HPDE6-E6E7 (cell line): ENCODE data around the gene ZNF729.
"Not testable (repeated sequence)": the region's sequence is repeated elsewhere in the genome, so short reads cannot be mapped to it uniquely, and the experiment has no call there.

Experiments
- DNase-seq: peaks from one replicate; pipeline ENCODE4 v3.0.0; 2011; ENCODE audit warnings: missing footprints; ENCODE audit errors: extremely low spot score

ZNF729 gene

GRCh38 chr19:22286151-22286810, at the start of gene ZNF729:
TSS of gene ZNF729 (plus strand) at chr19:22286441. CDS start at chr19:22286526, 85 bp downstream.
- DNase-seq, result no peak

GRCh38 chr19:22256856-22257255, 29.4 kb upstream of the ZNF729 start:
- DNase-seq, result no peak

DNA sequence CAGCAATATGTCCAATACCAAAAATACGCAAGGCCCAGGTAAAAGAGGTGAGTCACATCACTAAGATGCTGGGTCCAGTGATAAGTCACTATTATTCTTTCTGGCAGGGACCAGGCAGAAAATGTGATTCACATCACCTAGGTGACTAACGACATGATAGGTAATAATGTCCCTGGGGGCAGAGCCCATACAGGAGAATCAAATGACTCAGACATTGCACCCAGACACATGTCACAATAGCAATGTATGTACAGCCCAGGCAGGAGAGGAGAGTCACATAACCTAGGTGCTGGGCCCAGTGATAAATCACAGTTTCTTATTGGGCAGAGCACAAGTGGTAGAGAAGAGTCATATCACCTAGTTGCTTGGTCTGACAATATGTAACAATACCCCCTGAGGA, 28.9 kb upstream of the ZNF729 start:
- no peak for DNase-seq

DNA sequence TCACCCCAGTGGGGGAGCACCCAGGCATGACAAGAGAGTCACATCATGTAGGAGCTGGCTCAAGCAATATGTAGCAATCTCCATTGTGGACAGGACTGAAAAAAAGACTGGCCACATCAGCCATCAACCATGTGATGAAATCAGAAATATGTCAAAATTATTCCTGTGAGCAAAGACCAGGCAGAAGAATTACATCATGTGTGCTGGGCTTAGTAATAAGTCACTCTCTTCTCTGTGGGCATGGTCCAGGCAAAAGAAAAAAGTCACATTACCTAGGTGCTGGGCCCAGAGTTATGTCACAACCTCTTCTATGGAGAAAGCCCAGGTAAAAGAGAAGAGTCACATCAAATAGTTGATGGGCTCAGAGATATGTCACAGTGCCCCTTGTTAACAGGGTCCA, 28.3 kb upstream of the ZNF729 start:
- DNase-seq, result no peak

- DNase-seq, result no peak
Observed at GRCh38 chr19:22260499-22260898, 25.7 kb upstream of the ZNF729 start.

GRCh38 chr19:22261596-22261995, 24.6 kb upstream of the ZNF729 start:
- DNase-seq, result no peak

DNA sequence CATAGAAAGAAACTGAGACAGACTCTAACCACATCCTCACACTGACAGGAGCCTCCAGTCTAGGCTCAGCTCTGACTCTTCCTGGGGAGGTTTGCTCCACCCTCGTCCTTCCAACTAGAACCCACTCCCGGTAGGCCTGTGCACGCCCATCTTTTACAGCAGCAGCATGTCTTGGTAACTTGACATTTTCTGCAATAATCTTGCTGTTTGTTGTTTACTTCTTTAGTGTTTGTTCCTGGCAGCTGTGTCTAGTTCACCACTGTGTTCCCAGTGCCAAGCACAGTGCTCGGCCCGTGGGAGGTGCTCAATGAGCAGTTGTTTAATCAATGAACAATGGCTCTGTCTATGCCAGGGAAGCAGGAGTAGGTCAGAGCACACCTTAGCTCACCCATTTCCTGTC, 23.1 kb upstream of the ZNF729 start:
- no peak for DNase-seq

DNA sequence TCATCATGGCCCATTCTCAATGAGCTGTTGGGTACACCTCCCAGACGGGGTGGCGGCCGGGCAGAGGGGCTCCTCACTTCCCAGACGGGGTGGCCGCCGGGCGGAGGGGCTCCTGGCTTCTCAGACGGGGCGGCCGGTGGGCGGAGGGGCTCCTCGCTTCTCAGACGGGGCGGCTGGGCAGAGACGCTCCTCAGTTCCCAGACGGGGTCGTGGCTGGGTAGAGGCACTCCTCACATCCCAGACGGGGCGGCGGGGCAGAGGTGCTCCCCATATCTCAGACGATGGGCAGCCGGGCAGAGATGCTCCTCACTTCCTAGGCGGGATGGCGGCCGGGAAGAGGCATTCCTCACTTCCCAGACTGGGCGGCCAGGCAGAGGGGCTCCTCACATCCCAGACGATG, 35.3 kb downstream of the ZNF729 start:
- not testable (repeated sequence) for DNase-seq

- DNase-seq, result no peak
Observed at GRCh38 chr19:22326219-22326618, 40.0 kb downstream of the ZNF729 start.

GRCh38 chr19:22327321-22327720, 41.1 kb downstream of the ZNF729 start:
- DNase-seq, result no peak

DNA sequence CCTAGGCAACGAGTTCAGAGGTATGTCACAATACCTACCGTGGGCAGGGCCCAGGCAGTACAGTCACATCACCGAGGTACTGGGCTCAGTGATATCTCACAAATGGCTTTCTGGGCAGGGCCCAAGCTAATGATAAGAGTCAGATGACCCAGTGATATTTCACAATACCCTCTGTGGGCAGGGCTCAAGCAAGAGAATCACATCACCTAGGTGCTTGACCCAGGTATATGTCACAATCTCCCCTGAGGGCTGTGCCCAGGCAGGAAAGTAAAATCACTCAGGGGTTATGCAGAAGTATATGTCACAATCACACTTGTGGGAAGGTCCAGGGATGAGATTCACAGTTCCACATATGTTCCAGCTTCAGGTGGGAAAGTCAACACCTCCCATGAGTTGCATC, 45.3 kb downstream of the ZNF729 start:
- DNase-seq, result no peak

GRCh38 chr19:22332924-22333323, 46.7 kb downstream of the ZNF729 start:
- no peak for DNase-seq

DNA sequence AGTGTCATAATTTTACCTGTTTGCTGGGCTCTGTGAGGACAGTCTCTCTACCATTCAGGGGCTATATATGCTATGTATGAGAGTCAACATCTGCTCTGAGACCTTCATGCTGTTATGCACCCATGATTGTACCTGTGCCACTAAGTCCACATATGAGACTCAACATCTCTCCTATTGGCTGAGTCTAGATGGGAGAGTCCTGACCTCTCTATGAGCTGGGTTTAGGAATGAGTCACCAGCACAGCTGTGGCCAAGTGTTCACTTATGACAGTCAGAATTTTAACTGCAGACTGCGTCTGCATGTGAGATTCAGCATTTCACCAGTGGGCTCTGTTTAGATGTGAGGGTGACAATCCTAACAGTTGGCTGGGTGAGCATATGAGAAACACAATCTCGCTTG, 49.5 kb downstream of the ZNF729 start:
- no peak for DNase-seq

DNA sequence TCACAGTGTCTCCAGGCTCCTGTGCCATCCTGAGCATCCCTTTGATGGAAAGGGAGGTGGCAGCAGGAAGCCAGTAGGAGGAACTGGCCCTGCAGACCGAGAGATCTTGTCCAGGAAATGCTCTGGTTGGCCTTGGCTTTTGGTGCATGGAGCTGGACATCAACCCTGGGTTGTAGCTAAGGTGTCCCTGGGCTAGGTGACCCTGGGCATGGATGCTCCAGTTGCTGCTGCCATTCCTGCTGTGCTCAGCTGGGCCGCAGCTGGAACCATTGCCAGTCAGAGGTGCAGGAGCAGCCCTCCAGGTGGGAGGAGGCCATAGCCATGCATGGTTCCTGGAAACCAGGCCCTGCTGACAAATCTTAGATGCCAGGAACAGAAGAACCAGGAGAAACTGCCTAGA, 68.4 kb downstream of the ZNF729 start:
- DNase-seq, result no peak
